Chondrocyte (in vitro differentiated cells): Measurements from ENCODE around the gene C17orf67. TPM values are rescaled to one million over a fixed set of nuclear protein-coding genes. Genes with fewer than 3 reads are reported as not detected.

ENCODE experiments used
- DNase-seq: peaks from one replicate; pipeline ENCODE4 v3.0.0; 2021; ENCODE audit warnings: mixed read lengths, low spot score
- H3K27ac Mint-ChIP-seq: one replicate; pipeline ENCODE4 v1.8.0; 2021; ENCODE audit warnings: mild to moderate bottlenecking, moderate library complexity, mixed read lengths; ENCODE audit not compliant: unreplicated experiment
- H3K27me3 Mint-ChIP-seq: 2 replicates; pipeline ENCODE4 v1.8.0; 2021; ENCODE audit warnings: low read depth, mixed read lengths
- H3K36me3 Mint-ChIP-seq: 2 replicates; pipeline ENCODE4 v1.8.0; 2021; ENCODE audit warnings: low read depth, mixed read lengths
- H3K4me1 Mint-ChIP-seq: 2 replicates; pipeline ENCODE4 v1.8.0; 2021; ENCODE audit warnings: low read depth, mild to moderate bottlenecking, mixed read lengths
- H3K4me3 Mint-ChIP-seq: one replicate; pipeline ENCODE4 v1.8.0; 2021; ENCODE audit warnings: mild to moderate bottlenecking, moderate library complexity, mixed read lengths; ENCODE audit not compliant: unreplicated experiment
- H3K9me3 Mint-ChIP-seq: 2 replicates; pipeline ENCODE4 v1.8.0; 2021; ENCODE audit warnings: low read depth, mixed read lengths
- CTCF ChIP-seq: fragments of 200-600 bp; sonication (generic); IDR thresholded peaks from 2 replicates; pipeline ENCODE4 v1.5.0; 2021; ENCODE audit warnings: antibody characterized with exemption, mild to moderate bottlenecking, moderate library complexity
- total RNA-seq: library from RNA; stranded (reverse); gene quantifications from 3 replicates; pipeline ENCODE4 v1.2.1, GENCODE V29; 2021

C17orf67 gene
- total RNA-seq, 1 donor from 2014 or later: 1.5 TPM

GRCh38 chr17:56830726-56831368 is 2.9 kb downstream of the C17orf67 start:
- no peak for DNase-seq
- Mint-ChIP-seq H3K36me3 (peaks cover 2% of the 10 kb centered on the region), H3K4me3 (no peak overlapping the region), H3K4me1 (peaks cover 16% of the 10 kb centered on the region), H3K27ac (no peak overlapping the region), H3K9me3 (no peaks in the 10 kb centered on the region), H3K27me3 (no peaks in the 10 kb centered on the region)
- no peak for TF ChIP-seq CTCF

GRCh38 chr17:56826611-56827414 is 6.9 kb downstream of the C17orf67 start:
- peaks cover 4% of the 10 kb centered on the region for H3K36me3 Mint-ChIP-seq
- no peak for TF ChIP-seq CTCF
- no peak overlapping the region for H3K4me3 Mint-ChIP-seq
- no peaks in the 10 kb centered on the region for H3K9me3 Mint-ChIP-seq
- no peak overlapping the region for H3K27ac Mint-ChIP-seq
- no peak for DNase-seq
- no peaks in the 10 kb centered on the region for H3K27me3 Mint-ChIP-seq
- H3K4me1 Mint-ChIP-seq: peaks cover 3% of the 10 kb centered on the region

GRCh38 chr17:56824503-56824902 is 9.2 kb downstream of the C17orf67 start:
- DNase-seq: no peak
- H3K36me3 Mint-ChIP-seq: peaks cover 2% of the 10 kb centered on the region
- H3K4me1 Mint-ChIP-seq: peaks cover 6% of the 10 kb centered on the region
- H3K27ac Mint-ChIP-seq: no peak overlapping the region
- H3K4me3 Mint-ChIP-seq: no peak overlapping the region
- no peak for TF ChIP-seq CTCF
- no peaks in the 10 kb centered on the region for H3K27me3 Mint-ChIP-seq
- H3K9me3 Mint-ChIP-seq: no peaks in the 10 kb centered on the region

- Mint-ChIP-seq H3K4me1 (peaks cover 7% of the 10 kb centered on the region), H3K4me3 (no peak overlapping the region), H3K36me3 (peaks cover 2% of the 10 kb centered on the region), H3K9me3 (no peaks in the 10 kb centered on the region), H3K27ac (no peak overlapping the region), H3K27me3 (no peaks in the 10 kb centered on the region)
- no peak for TF ChIP-seq CTCF
- DNase-seq: no peak
Observed at GRCh38 chr17:56823848-56824247, 9.9 kb downstream of the C17orf67 start.

GRCh38 chr17:56822725-56823124 is 11.0 kb downstream of the C17orf67 start:
- Mint-ChIP-seq H3K4me3 (no peak overlapping the region), H3K27ac (no peak overlapping the region), H3K9me3 (no peaks in the 10 kb centered on the region), H3K36me3 (peaks cover 2% of the 10 kb centered on the region), H3K27me3 (no peaks in the 10 kb centered on the region), H3K4me1 (peaks cover 7% of the 10 kb centered on the region)
- no peak for TF ChIP-seq CTCF
- no peak for DNase-seq
